HepG2 (cell line): ENCODE results near the gene CRYGS. TPM values are rescaled to one million over a fixed set of nuclear protein-coding genes. Genes with fewer than 3 reads are reported as not detected.

ENCODE experiments used
- AGO2 ChIP-seq: fragments of 200-400 bp; formaldehyde crosslinking; optimal IDR thresholded peaks from 2 replicates; pipeline ENCODE3; 2017; ENCODE audit warnings: mild to moderate bottlenecking, low read depth, low read length, moderate library complexity
- ATF7-NPFF ChIP-seq: sonication (generic); formaldehyde crosslinking; IDR thresholded peaks from 2 replicates; pipeline ENCODE4 v1.8.1; 2023; ENCODE audit warnings: mild to moderate bottlenecking, low read depth, missing genetic modification reagents, moderate library complexity
- CBX5 ChIP-seq: sonication (generic); formaldehyde crosslinking; IDR thresholded peaks from 2 replicates; pipeline ENCODE4 v1.4.0; 2020; ENCODE audit warnings: missing genetic modification reagents, borderline replicate concordance
- CEBPG ChIP-seq: IDR thresholded peaks from 2 replicates; pipeline ENCODE4 v1.6.1; 2016
- CREB1 ChIP-seq, 2 experiments: fragments of 450-650 bp in 1 of 2; IDR thresholded peaks; 2 replicates each; pipeline ENCODE4 v1.6.1; 2016 to 2017; ENCODE audit warnings: control low read depth in 1 of 2, mild to moderate bottlenecking in 1 of 2, missing compliant biosample characterization in 1 of 2, missing genetic modification characterization in 1 of 2
- ETV6 ChIP-seq: sonication (generic); formaldehyde crosslinking; conservative IDR thresholded peaks from 2 replicates; pipeline ENCODE4 v1.4.0; 2020; ENCODE audit warnings: missing genetic modification reagents
- GATAD2A ChIP-seq: IDR thresholded peaks from 2 replicates; pipeline ENCODE4 v1.6.1; 2016
- IKZF5 ChIP-seq: IDR thresholded peaks from 2 replicates; pipeline ENCODE4 v1.6.1; 2018; ENCODE audit warnings: missing genetic modification reagents, mild to moderate bottlenecking, missing compliant biosample characterization
- KMT2A ChIP-seq: sonication (generic); formaldehyde crosslinking; IDR thresholded peaks from 2 replicates; pipeline ENCODE4 v1.4.0; 2020; ENCODE audit warnings: missing genetic modification reagents
- MTA3 ChIP-seq: sonication (generic); formaldehyde crosslinking; IDR thresholded peaks from 2 replicates; pipeline ENCODE4 v1.4.0; 2020; ENCODE audit warnings: missing genetic modification reagents
- PAXIP1 ChIP-seq: sonication (generic); formaldehyde crosslinking; conservative IDR thresholded peaks from 2 replicates; pipeline ENCODE4 v1.4.0; 2020; ENCODE audit warnings: mild to moderate bottlenecking, missing genetic modification reagents, moderate library complexity
- RELA ChIP-seq: sonication (generic); formaldehyde crosslinking; IDR thresholded peaks from 2 replicates; pipeline ENCODE4 v1.4.0; 2020; ENCODE audit warnings: missing genetic modification reagents
- SALL2 ChIP-seq: sonication (generic); formaldehyde crosslinking; IDR thresholded peaks from 2 replicates; pipeline ENCODE4 v1.8.1; 2023; ENCODE audit warnings: mild to moderate bottlenecking, missing genetic modification reagents, inconsistent platforms
- ZBTB43 ChIP-seq: sonication (generic); formaldehyde crosslinking; conservative IDR thresholded peaks from 2 replicates; pipeline ENCODE4 v1.4.0; 2020; ENCODE audit warnings: missing genetic modification reagents
- ZFP82 ChIP-seq: sonication (generic); formaldehyde crosslinking; IDR thresholded peaks from 2 replicates; pipeline ENCODE4 v1.5.1; 2020; ENCODE audit warnings: mild to moderate bottlenecking, missing genetic modification reagents, borderline replicate concordance
- ZNF225 ChIP-seq: sonication (generic); formaldehyde crosslinking; IDR thresholded peaks from 2 replicates; pipeline ENCODE4 v1.4.0; 2020; ENCODE audit warnings: mild to moderate bottlenecking, missing genetic modification reagents
- ZNF292 ChIP-seq: sonication (generic); formaldehyde crosslinking; IDR thresholded peaks from 2 replicates; pipeline ENCODE4 v1.8.1; 2022; ENCODE audit warnings: mild to moderate bottlenecking, low read depth, missing genetic modification reagents, borderline replicate concordance
- ZNF333 ChIP-seq: sonication (generic); formaldehyde crosslinking; IDR thresholded peaks from 2 replicates; pipeline ENCODE4 v1.4.0; 2020; ENCODE audit warnings: mild to moderate bottlenecking, missing genetic modification reagents, borderline replicate concordance
- ZNF501 ChIP-seq: sonication (generic); formaldehyde crosslinking; IDR thresholded peaks from 2 replicates; pipeline ENCODE4 v1.5.1; 2020; ENCODE audit warnings: mild to moderate bottlenecking, moderate library complexity, missing genetic modification reagents
- ZNF512B ChIP-seq: sonication (generic); formaldehyde crosslinking; IDR thresholded peaks from 2 replicates; pipeline ENCODE4 v1.5.1; 2020; ENCODE audit warnings: missing genetic modification reagents, mild to moderate bottlenecking, borderline replicate concordance
- polyA plus RNA-seq, 8 experiments: library from polyadenylated mRNA; depleted of rRNA in 3 of 8; stranded (reverse) in 7 of 8; unstranded in 1 of 8; fragments of >200 nt; fragmentation: Illumina TruSeq in 4 of 8; extraction: Trizol in 4 of 8; gene quantifications; 2 replicates each; pipeline versions ENCODE4 v1.2.1 to v1.2.3, GENCODE V29; 2011 to 2016; ENCODE audit warnings: low read depth in 4 of 8, missing spikeins in 1 of 8, mixed read lengths in 1 of 8; ENCODE audit not compliant: insufficient read depth in 1 of 8
- total RNA-seq, 5 experiments: library from RNA; depleted of rRNA; stranded (reverse); fragments of >200 nt; fragmentation: Illumina TruSeq; extraction: Trizol; gene quantifications; 2 replicates each; pipeline ENCODE4 v1.2.3, GENCODE V29; 2016; ENCODE audit warnings: low read depth in 1 of 5

The CRYGS gene
- total and polyA plus RNA-seq, 2 of the 13 experiments (the other 11 are each of a cell fraction or from before 2014, with no cell fraction given) = 2.1 to 6.7 TPM

GRCh38 chr3:186570096-186570940 lies 26.1 kb upstream of the CRYGS start, which contains the start of gene DNAJB11 (continued):
- peak; percentile 74; the same call in 1 of the 2 replicates for TF ChIP-seq ZNF501 (CRISPR knock-in tag)
- TF ChIP-seq PAXIP1 (CRISPR knock-in tag) = peak; percentile 25
- peak; percentile 16; the same call in 1 of the 2 replicates for TF ChIP-seq ATF7-NPFF (CRISPR knock-in tag)
- peak; percentile 94 for TF ChIP-seq CEBPG (CRISPR knock-in tag)
- TF ChIP-seq CREB1 (IDR thresholded peaks at IDR 0.05) = peak; percentile 97
- peak; percentile 99 for TF ChIP-seq CREB1 (CRISPR knock-in tag; IDR thresholded peaks at IDR 0.05)
- TF ChIP-seq AGO2 = peak; percentile 67
- peak; percentile 89 for TF ChIP-seq IKZF5
- TF ChIP-seq ZNF333 (CRISPR knock-in tag) = 0 out of 2 replicates have a peak, but pooled peaks have one; percentile 59
- peak; percentile 16; the same call in 1 of the 2 replicates for TF ChIP-seq CBX5 (CRISPR knock-in tag)
- no peak for TF ChIP-seq ZNF292
- TF ChIP-seq ZNF225 = no peak
- peak; percentile 90 for TF ChIP-seq KMT2A (CRISPR knock-in tag)
- peak; percentile 54; the same call in 1 of the 2 replicates for TF ChIP-seq RELA (CRISPR knock-in tag)
- peak; percentile 27; the same call in 1 of the 2 replicates for TF ChIP-seq SALL2 (CRISPR knock-in tag)
- no peak for TF ChIP-seq MTA3 (CRISPR knock-in tag)
- peak; percentile 59; the same call in 1 of the 2 replicates for TF ChIP-seq ZBTB43 (CRISPR knock-in tag)
- TF ChIP-seq ZNF512B (CRISPR knock-in tag) = no peak
- TF ChIP-seq ZFP82 = no peak
- peak; percentile 48 for TF ChIP-seq GATAD2A (CRISPR knock-in tag)
- 0 out of 2 replicates have a peak, but pooled peaks have one; percentile 8 for TF ChIP-seq ETV6 (CRISPR knock-in tag)
